K562 (cell line): Measurements from ENCODE around the gene CABP4. TPM values are rescaled to one million over a fixed set of nuclear protein-coding genes. Genes with fewer than 3 reads are reported as not detected.

ENCODE experiments used
- ATAC-seq: fragments of 200-7000 bp; cut with Tn5 transposase; 3 replicates; pipeline ENCODE4 v1.9.1; 2020; ENCODE audit warnings: moderate library complexity
- BruUV-seq: library from RNA; stranded (reverse); fragments of 400-500 nt; replicated peaks from 2 replicates; lab custom pipeline; 2021; lab: Mats Ljungman, UMichigan
- CTCF ChIA-PET: fragments of 300-600 bp; formaldehyde crosslinking; extraction: SDS; loops from one replicate; lab custom pipeline; 2021; ENCODE audit warnings: low intra/inter-chr PET ratio; lab: Yijun Ruan, JAX
- POLR2A ChIA-PET: fragments of 300-600, 350-650 bp; sonication (Branson Sonifier 250); formaldehyde crosslinking; extraction: SDS; loops from one replicate; lab custom pipeline; 2021; ENCODE audit warnings: antibody characterized with exemption, inconsistent platforms; lab: Yijun Ruan, JAX
- DNase-seq, 4 experiments: peaks; one replicate each; pipeline versions ENCODE4 v3.0.0 to v3.0.0-alpha.2; 2011 to 2018; ENCODE audit warnings: low spot score in 3 of 4, mixed read lengths in 3 of 4; ENCODE audit errors: extremely low read depth in 1 of 4
- FAIRE-seq: peaks from 2 replicates; lab custom pipeline; 2011; peaks lifted over from hg19 to GRCh38; lab: Jason Lieb, UNC
- H2AFZ ChIP-seq: 2 replicates; pipeline ENCODE4 v1.6.0; 2011; ENCODE audit warnings: low read depth, low read length, control low read depth, inconsistent platforms
- H3K27ac ChIP-seq: fragments of 200-600 bp; 3 replicates; pipeline ENCODE4 v1.8.0; 2011; ENCODE audit warnings: low read depth, mild to moderate bottlenecking, control low read depth, inconsistent platforms, low read length, moderate library complexity, mixed read lengths; ENCODE audit errors: extremely low read depth
- H3K27me3 ChIP-seq, 2 experiments: fragments of 300-600 bp in 1 of 2; 2 replicates in 1 of 2; 3 replicates in 1 of 2; pipeline versions ENCODE4 v1.6.0 to v1.8.0; 2011; ENCODE audit warnings: inconsistent platforms in 2 of 2, low read length in 2 of 2, mild to moderate bottlenecking in 1 of 2, mixed read lengths in 1 of 2, moderate library complexity in 1 of 2; ENCODE audit not compliant: control insufficient read depth in 2 of 2, insufficient read depth in 2 of 2
- H3K36me3 ChIP-seq: fragments of 300-600 bp; 3 replicates; pipeline ENCODE4 v1.8.0; 2011; ENCODE audit warnings: mild to moderate bottlenecking, low read length, inconsistent platforms; ENCODE audit not compliant: control insufficient read depth, insufficient read depth
- H3K4me1 ChIP-seq, 2 experiments: fragments of 200-600 bp in 1 of 2; replicated peaks in 1 of 2; 2 replicates in 1 of 2; 3 replicates in 1 of 2; pipeline versions ENCODE4 v1.5.1 to v1.8.0; 2011; ENCODE audit warnings: inconsistent platforms in 2 of 2, low read length in 2 of 2, mild to moderate bottlenecking in 1 of 2, mixed read lengths in 1 of 2, moderate library complexity in 1 of 2; ENCODE audit not compliant: control insufficient read depth in 2 of 2, insufficient read depth in 2 of 2
- H3K4me2 ChIP-seq: 2 replicates; pipeline ENCODE4 v1.6.1; 2011; ENCODE audit warnings: low read length, control low read depth, inconsistent platforms, mixed read lengths; ENCODE audit not compliant: insufficient read depth
- H3K4me3 ChIP-seq: fragments of 200-600 bp; sonication (generic), shearing (Covaris generic); 2 replicates; pipeline ENCODE4 v1.5.1; 2016; ENCODE audit warnings: control low read depth, inconsistent platforms
- H3K79me2 ChIP-seq: fragments of 200-600 bp; 3 replicates; pipeline ENCODE4 v1.8.0; 2011; ENCODE audit warnings: low read length, inconsistent platforms; ENCODE audit not compliant: control insufficient read depth, insufficient read depth
- H3K9ac ChIP-seq, 2 experiments: 2 replicates each; pipeline versions ENCODE4 v1.6.0 to v1.6.1; 2011; ENCODE audit warnings: low read depth in 2 of 2, low read length in 2 of 2, control low read depth in 1 of 2, inconsistent platforms in 1 of 2, mild to moderate bottlenecking in 1 of 2, mixed read lengths in 1 of 2; ENCODE audit not compliant: insufficient read depth in 1 of 2
- H3K9me1 ChIP-seq: one replicate; pipeline ENCODE4 v1.6.0; 2011; ENCODE audit warnings: inconsistent platforms, mild to moderate bottlenecking, low read length, moderate library complexity; ENCODE audit not compliant: control insufficient read depth, insufficient read depth
- H3K9me3 ChIP-seq: replicated peaks from 2 replicates; pipeline ENCODE4 v1.5.1; 2011; ENCODE audit warnings: low read depth, low read length, inconsistent platforms; ENCODE audit not compliant: control insufficient read depth, insufficient read depth
- H4K20me1 ChIP-seq: replicated peaks from 2 replicates; pipeline ENCODE4 v1.6.1; 2011; ENCODE audit warnings: low read length, inconsistent platforms, mixed read lengths; ENCODE audit not compliant: control insufficient read depth, insufficient read depth
- CBFA2T3 ChIP-seq: fragments of 450-650 bp; IDR thresholded peaks from 2 replicates; pipeline ENCODE4 v1.6.1; 2017
- ESRRA ChIP-seq: fragments of 450-650 bp; IDR thresholded peaks from 2 replicates; pipeline ENCODE4 v1.6.1; 2014; ENCODE audit warnings: low read depth, mild to moderate bottlenecking, moderate library complexity, borderline replicate concordance
- FOXM1 ChIP-seq, 2 experiments: fragments of 450-650 bp in 1 of 2; sonication (generic) in 1 of 2; formaldehyde crosslinking in 1 of 2; IDR thresholded peaks; 2 replicates each; pipeline versions ENCODE4 v1.6.1 to v1.9.0; 2017 to 2022; ENCODE audit warnings: low read depth in 2 of 2, mild to moderate bottlenecking in 2 of 2, missing genetic modification reagents in 1 of 2, moderate library complexity in 1 of 2
- FOXP1 ChIP-seq: sonication (generic); formaldehyde crosslinking; IDR thresholded peaks from 2 replicates; pipeline ENCODE4 v1.8.0; 2022; ENCODE audit warnings: mild to moderate bottlenecking, missing genetic modification reagents
- HSF4 ChIP-seq: fragments of 250-450 bp; sonication (Bioruptor Pico); IDR thresholded peaks from 2 replicates; pipeline ENCODE4 v2.1.2; 2022; ENCODE audit warnings: mild to moderate bottlenecking, moderate library complexity, borderline replicate concordance
- RERE ChIP-seq: sonication (generic); formaldehyde crosslinking; IDR thresholded peaks from 2 replicates; pipeline ENCODE4 v1.8.0; 2023; ENCODE audit warnings: missing genetic modification reagents, mild to moderate bottlenecking, borderline replicate concordance
- SMARCA4 ChIP-seq: fragments of 450-650 bp; IDR thresholded peaks from 2 replicates; pipeline ENCODE4 v1.6.1; 2016
- SMARCC2 ChIP-seq: fragments of 450-650 bp; IDR thresholded peaks from 2 replicates; pipeline ENCODE4 v1.6.1; 2017; ENCODE audit warnings: antibody characterized with exemption, moderate library complexity, mild to moderate bottlenecking, low read depth
- TAF1 ChIP-seq: IDR thresholded peaks from 2 replicates; pipeline ENCODE4 v1.6.1; 2011; ENCODE audit warnings: mild to moderate bottlenecking, low read length, moderate library complexity; ENCODE audit not compliant: insufficient read depth, control insufficient read depth, severe bottlenecking; ENCODE audit errors: extremely low read depth
- U2AF1 ChIP-seq: fragments of 200-400 bp; formaldehyde crosslinking; optimal IDR thresholded peaks from 2 replicates; pipeline ENCODE3; 2017; ENCODE audit warnings: mild to moderate bottlenecking, low read depth, low read length, moderate library complexity
- ZNF282 ChIP-seq: sonication (generic); formaldehyde crosslinking; IDR thresholded peaks from 2 replicates; pipeline ENCODE4 v1.8.1; 2023; ENCODE audit warnings: missing genetic modification reagents
- ZNF699 ChIP-seq: fragments of 250-450 bp; sonication (Bioruptor Pico); IDR thresholded peaks from 2 replicates; pipeline ENCODE4 v1.8.0; 2021; ENCODE audit warnings: mild to moderate bottlenecking, moderate library complexity; ENCODE audit not compliant: insufficient replicate concordance
- WGBS: fragments of 100-300 bp; shearing (Covaris generic); methylation state at CpG from one replicate; pipeline ENCODE4 v1.1.6; 2016; ENCODE audit warnings: low coverage, mixed read lengths; ENCODE audit not compliant: insufficient coverage; ENCODE audit errors: missing lambda C conversion rate; 5-methylcytosine and 5-hydroxymethylcytosine counted together
- in situ Hi-C: fragments of 300-500 bp; cut with MboI; formaldehyde crosslinking; loops from 4 replicates; pipeline ENCODE4 v1.15.0; 2018; ENCODE audit warnings: inconsistent platforms, mixed read lengths
- intact Hi-C: fragments of 100-400 bp; cut with micrococcal nuclease; formaldehyde crosslinking; loops from 2 replicates; pipeline ENCODE4 v1.14.2; 2022
- polyA plus RNA-seq, 8 experiments: library from polyadenylated mRNA; depleted of rRNA in 4 of 8; stranded (reverse) in 5 of 8; unstranded in 3 of 8; fragments of >200 nt; fragmentation: Nextera tagmentation in 2 of 8; fragmentation: Illumina TruSeq in 1 of 8; extraction: Ambion mirVana in 2 of 8; extraction: Trizol in 1 of 8; gene quantifications; 2 replicates each; pipeline versions ENCODE4 v1.2.1 to v1.2.3, GENCODE V29; 2011 to 2014; ENCODE audit warnings: inconsistent platforms in 1 of 8, missing spikeins in 1 of 8
- total RNA-seq, 7 experiments: library from RNA; depleted of rRNA in 6 of 7; stranded (reverse); fragments of >200 nt in 6 of 7; fragmentation: Illumina TruSeq in 2 of 7; extraction: Trizol in 2 of 7; gene quantifications; 2 replicates each; pipeline versions ENCODE4 v1.2.1 to v1.2.3, GENCODE V29; 2011 to 2021; ENCODE audit warnings: low replicate concordance in 1 of 7
- TF ChIP-seq, protein P1 (sequence below): fragments of 450-650 bp; conservative IDR thresholded peaks from 2 replicates; pipeline ENCODE4 v1.6.1; 2016; ENCODE audit warnings: missing genetic modification characterization, low read depth, mild to moderate bottlenecking, control low read depth, missing compliant biosample characterization
- TF ChIP-seq, protein P2 (sequence below), 2 experiments: fragments of 450-650 bp; IDR thresholded peaks; 2 replicates each; pipeline ENCODE4 v1.6.1; 2016

CABP4 gene
- total and polyA plus RNA-seq, 9 of the 15 experiments (the other 6 are each of a cell fraction or from before 2014, with no cell fraction given), result 0.11 TPM; not detected in 8

- in situ Hi-C loops, result no loop called here
- POLR2A ChIA-PET, result interaction anchor here (0.6 to 1.8 kb wide), 5 partner anchors 12 to 1232 kb away, joined by 3 to 5 read pairs (median 4); partner anchors contain the start of genes AIP and RPS6KB2
- TF ChIP-seq ZNF699 (CRISPR knock-in tag), result no peak
- TF ChIP-seq TAF1, result no peak
- no peak for TF ChIP-seq FOXP1 (CRISPR knock-in tag)
- no peak for TF ChIP-seq U2AF1
- no peak for TF ChIP-seq CBFA2T3
- no peak for TF ChIP-seq FOXM1 (IDR thresholded peaks at IDR 0.05; ENCODE audit: low read depth)
- TF ChIP-seq FOXM1 (CRISPR knock-in tag; IDR thresholded peaks at IDR 0.05; ENCODE audit: low read depth), result 0 out of 2 replicates have a peak, but pooled peaks have one; percentile 19
- TF ChIP-seq ESRRA, result peak; percentile 66; the same call in 1 of the 2 replicates
- no peak for TF ChIP-seq ZNF282 (CRISPR knock-in tag)
- TF ChIP-seq, protein P1, sequence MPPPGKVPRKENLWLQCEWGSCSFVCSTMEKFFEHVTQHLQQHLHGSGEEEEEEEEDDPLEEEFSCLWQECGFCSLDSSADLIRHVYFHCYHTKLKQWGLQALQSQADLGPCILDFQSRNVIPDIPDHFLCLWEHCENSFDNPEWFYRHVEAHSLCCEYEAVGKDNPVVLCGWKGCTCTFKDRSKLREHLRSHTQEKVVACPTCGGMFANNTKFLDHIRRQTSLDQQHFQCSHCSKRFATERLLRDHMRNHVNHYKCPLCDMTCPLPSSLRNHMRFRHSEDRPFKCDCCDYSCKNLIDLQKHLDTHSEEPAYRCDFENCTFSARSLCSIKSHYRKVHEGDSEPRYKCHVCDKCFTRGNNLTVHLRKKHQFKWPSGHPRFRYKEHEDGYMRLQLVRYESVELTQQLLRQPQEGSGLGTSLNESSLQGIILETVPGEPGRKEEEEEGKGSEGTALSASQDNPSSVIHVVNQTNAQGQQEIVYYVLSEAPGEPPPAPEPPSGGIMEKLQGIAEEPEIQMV (tag), result no peak
- peak; percentile 48; the same call in 1 of the 2 replicates for TF ChIP-seq SMARCA4
- TF ChIP-seq SMARCC2, result no peak
- TF ChIP-seq, protein P2, sequence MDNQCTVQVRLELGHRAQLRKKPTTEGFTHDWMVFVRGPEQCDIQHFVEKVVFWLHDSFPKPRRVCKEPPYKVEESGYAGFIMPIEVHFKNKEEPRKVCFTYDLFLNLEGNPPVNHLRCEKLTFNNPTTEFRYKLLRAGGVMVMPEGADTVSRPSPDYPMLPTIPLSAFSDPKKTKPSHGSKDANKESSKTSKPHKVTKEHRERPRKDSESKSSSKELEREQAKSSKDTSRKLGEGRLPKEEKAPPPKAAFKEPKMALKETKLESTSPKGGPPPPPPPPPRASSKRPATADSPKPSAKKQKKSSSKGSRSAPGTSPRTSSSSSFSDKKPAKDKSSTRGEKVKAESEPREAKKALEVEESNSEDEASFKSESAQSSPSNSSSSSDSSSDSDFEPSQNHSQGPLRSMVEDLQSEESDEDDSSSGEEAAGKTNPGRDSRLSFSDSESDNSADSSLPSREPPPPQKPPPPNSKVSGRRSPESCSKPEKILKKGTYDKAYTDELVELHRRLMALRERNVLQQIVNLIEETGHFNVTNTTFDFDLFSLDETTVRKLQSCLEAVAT (IDR thresholded peaks at IDR 0.05), result no peak
- no peak for TF ChIP-seq RERE
- no peak for TF ChIP-seq HSF4
These were observed 8.0 kb downstream of the CABP4 start for GRCh38 chr11:67463186-67463585.

More at GRCh38 chr11:67463186-67463585, 8.0 kb downstream of the CABP4 start:
- H3K4me2 ChIP-seq, result peak overlapping the region; percentile 80
- CTCF ChIA-PET, result no interaction called here
- 12% methylated on average over 10 of the region's 10 CpGs for WGBS
- peak; percentile 44 for ATAC-seq
- H3K9me3 ChIP-seq, result no peaks in the 10 kb centered on the region
- peak overlapping the region; percentile 86 for H3K27ac ChIP-seq
- peaks cover 8% of the 10 kb centered on the region for H3K79me2 ChIP-seq
- no peak overlapping the region for H3K4me3 ChIP-seq
- peak; percentile 49 to 73 (median 56) for DNase-seq
- no peaks in the 10 kb centered on the region for H4K20me1 ChIP-seq
- peak overlapping the region; percentile 84 for H2AFZ ChIP-seq
- peak; percentile 23 for FAIRE-seq
- H3K36me3 ChIP-seq, result no peaks in the 10 kb centered on the region
- intact Hi-C loops, result no loop called here
- no TSS peak for BruUV-seq
- H3K9ac ChIP-seq, result peak overlapping the region; percentile 78 to 82; a peak in 3 of 4 replicates
- H3K4me1 ChIP-seq, result peaks cover 18 to 45% of the 10 kb centered on the region in 2 experiments; a peak in 4 of 5 replicates
- H3K9me1 ChIP-seq, result no peaks in the 10 kb centered on the region
- no peaks in the 10 kb centered on the region for H3K27me3 ChIP-seq
